OCI-LY1 (cell line): ENCODE data around the gene MTX3.

ENCODE experiments used
- CTCF ChIP-seq: fragments of 200-600 bp; sonication (generic), shearing (Covaris generic); IDR thresholded peaks from 2 replicates; pipeline ENCODE4 v1.5.1; 2017; ENCODE audit warnings: mild to moderate bottlenecking, antibody characterized with exemption, low read length, moderate library complexity, mixed read lengths
- EZH2 ChIP-seq: fragments of 200-600 bp; sonication (generic), shearing (Covaris generic); IDR thresholded peaks from 2 replicates; pipeline ENCODE4 v1.8.0; 2017; ENCODE audit warnings: borderline replicate concordance, mixed run types, mild to moderate bottlenecking, antibody characterized with exemption, low read length, moderate library complexity, mixed read lengths

GRCh38 chr5:80002677-80003076, 11.6 kb upstream of the MTX3 start:
- TF ChIP-seq CTCF (no peak), EZH2 (no peak)
